A549 (cell line): ENCODE measurements around the gene LHX4. TPM values are rescaled to one million over a fixed set of nuclear protein-coding genes. Genes with fewer than 3 reads are reported as not detected.

Experiments used
- ATAC-seq, 2 experiments: fragments of 200-7000 bp in 1 of 2; fragments of >200 bp in 1 of 2; cut with Nextera tagmentation in 1 of 2; cut with Tn5 transposase in 1 of 2; 3 replicates each; pipeline versions ENCODE4 v1.8.0 to v1.9.1; 2018 to 2020; ENCODE audit warnings: mild to moderate bottlenecking in 1 of 2, moderate library complexity in 1 of 2
- CTCF ChIA-PET: fragments of 300-600 bp; sonication (Branson Sonifier 250); formaldehyde crosslinking; extraction: SDS; loops from one replicate; lab custom pipeline; 2021; ENCODE audit warnings: antibody characterized with exemption, inconsistent platforms; lab: Yijun Ruan, JAX
- POLR2A ChIA-PET: fragments of 350-600 bp; formaldehyde crosslinking; extraction: SDS; loops from one replicate; lab custom pipeline; 2021; ENCODE audit warnings: antibody characterized with exemption, inconsistent platforms; lab: Yijun Ruan, JAX
- DNase-seq, 2 experiments: peaks; one replicate each; pipeline versions ENCODE4 v3.0.0 to v3.0.0-alpha.2; 2011 to 2016; ENCODE audit warnings: low read depth in 1 of 2, low spot score in 1 of 2
- FAIRE-seq: peaks from 2 replicates; lab custom pipeline; 2011; peaks lifted over from hg19 to GRCh38; lab: Jason Lieb, UNC
- H3K27ac ChIP-seq, 2 experiments: fragments of >200 bp; sonication (Bioruptor Twin); formaldehyde crosslinking; 3 replicates each; pipeline ENCODE4 v1.5.1; 2016 to 2017
- H3K4me1 ChIP-seq: fragments of >200 bp; sonication (Bioruptor Twin); formaldehyde crosslinking; 3 replicates; pipeline ENCODE4 v1.6.1; 2016
- H3K4me2 ChIP-seq: fragments of >200 bp; sonication (Bioruptor Twin); formaldehyde crosslinking; 3 replicates; pipeline ENCODE4 v1.6.1; 2016
- H3K4me3 ChIP-seq: fragments of >200 bp; sonication (Bioruptor Twin); formaldehyde crosslinking; 3 replicates; pipeline ENCODE4 v1.5.1; 2016
- H3K9me3 ChIP-seq: fragments of >200 bp; sonication (Bioruptor Twin); formaldehyde crosslinking; 3 replicates; pipeline ENCODE4 v1.6.1; 2016
- ATOH8 ChIP-seq: fragments of 250-450 bp; sonication (Bioruptor Pico); IDR thresholded peaks from 2 replicates; pipeline ENCODE4 v1.5.0; 2020; ENCODE audit warnings: low read depth, mild to moderate bottlenecking, moderate library complexity
- CEBPB ChIP-seq, 2 experiments: fragments of >200 bp in 1 of 2; sonication (Bioruptor Twin) in 1 of 2; formaldehyde crosslinking in 1 of 2; IDR thresholded peaks; 2 replicates each; pipeline ENCODE4 v1.6.1; 2012 to 2016
- FOSL2 ChIP-seq, 2 experiments: fragments of 450-650 bp in 1 of 2; fragments of >200 bp in 1 of 2; sonication (Bioruptor Twin) in 1 of 2; formaldehyde crosslinking; IDR thresholded peaks; 2 replicates each; pipeline versions ENCODE4 v1.5.0 to v1.6.1; 2016 to 2020; ENCODE audit warnings: mild to moderate bottlenecking in 1 of 2, moderate library complexity in 1 of 2
- HDAC2 ChIP-seq: fragments of 200-600 bp; sonication (generic); IDR thresholded peaks from 2 replicates; pipeline ENCODE4 v1.6.1; 2016
- HEYL ChIP-seq: fragments of 250-450 bp; sonication (Bioruptor Pico); IDR thresholded peaks from 2 replicates; pipeline ENCODE4 v1.8.0; 2021; ENCODE audit warnings: mild to moderate bottlenecking, moderate library complexity
- HMGXB4 ChIP-seq: fragments of 250-450 bp; sonication (Bioruptor Pico); IDR thresholded peaks from 2 replicates; pipeline ENCODE4 v1.5.0; 2021; ENCODE audit warnings: mild to moderate bottlenecking, moderate library complexity, borderline replicate concordance
- HOXB13 ChIP-seq: fragments of 250-450 bp; sonication (Bioruptor Pico); IDR thresholded peaks from 2 replicates; pipeline ENCODE4 v1.5.0; 2020; ENCODE audit warnings: low read depth, mild to moderate bottlenecking, moderate library complexity
- JUNB ChIP-seq: fragments of >200 bp; sonication (Bioruptor Twin); formaldehyde crosslinking; IDR thresholded peaks from 2 replicates; pipeline ENCODE4 v1.6.1; 2016
- KDM1A ChIP-seq: fragments of 200-600 bp; sonication (generic); IDR thresholded peaks from 2 replicates; pipeline ENCODE4 v1.6.1; 2016; ENCODE audit warnings: low read depth, mild to moderate bottlenecking
- NPAS2 ChIP-seq: fragments of 250-450 bp; sonication (Bioruptor Pico); IDR thresholded peaks from 2 replicates; pipeline ENCODE4 v1.8.0; 2022; ENCODE audit warnings: mild to moderate bottlenecking, moderate library complexity, borderline replicate concordance
- POLR2A ChIP-seq: IDR thresholded peaks from 2 replicates; pipeline ENCODE4 v1.6.1; 2012; ENCODE audit warnings: mild to moderate bottlenecking, low read length
- POLR2AphosphoS2 ChIP-seq: conservative IDR thresholded peaks from 2 replicates; pipeline ENCODE4 v1.6.1; 2012; ENCODE audit warnings: low read length, improper control_type of control experiment, inconsistent platforms
- RAD21 ChIP-seq, 2 experiments: fragments of >200 bp in 1 of 2; sonication (Bioruptor Twin) in 1 of 2; formaldehyde crosslinking in 1 of 2; IDR thresholded peaks in 1 of 2; conservative IDR thresholded peaks in 1 of 2; 2 replicates in 1 of 2; 3 replicates in 1 of 2; pipeline ENCODE4 v1.6.1; 2012 to 2018; ENCODE audit warnings: inconsistent platforms in 1 of 2
- RARB ChIP-seq: fragments of 250-450 bp; sonication (Bioruptor Pico); IDR thresholded peaks from 2 replicates; pipeline ENCODE4 v1.8.0; 2021; ENCODE audit warnings: mild to moderate bottlenecking, moderate library complexity
- RCOR1 ChIP-seq: fragments of 150-350 bp; IDR thresholded peaks from 2 replicates; pipeline ENCODE4 v1.6.1; 2014; ENCODE audit warnings: antibody characterized with exemption, low read length, low read depth
- SMC3 ChIP-seq: fragments of >200 bp; sonication (Bioruptor Twin); formaldehyde crosslinking; IDR thresholded peaks from 3 replicates; pipeline ENCODE4 v1.6.1; 2018; ENCODE audit warnings: inconsistent platforms
- ZFP36 ChIP-seq: fragments of 450-650 bp; IDR thresholded peaks from 2 replicates; pipeline ENCODE4 v1.6.1; 2014; ENCODE audit warnings: borderline replicate concordance; ENCODE audit not compliant: partially characterized antibody
- ZNF302 ChIP-seq: fragments of 250-450 bp; sonication (Bioruptor Pico); IDR thresholded peaks from 2 replicates; pipeline ENCODE4 v1.9.0; 2021; ENCODE audit warnings: inconsistent platforms, mild to moderate bottlenecking, moderate library complexity
- ZSCAN20 ChIP-seq: fragments of 250-450 bp; sonication (Bioruptor Pico); IDR thresholded peaks from 2 replicates; pipeline ENCODE4 v1.8.0; 2022; ENCODE audit warnings: mild to moderate bottlenecking, moderate library complexity
- WGBS: methylation state at CpG from one replicate; pipeline ENCODE4 v1.1.6; 2017; ENCODE audit errors: missing lambda C conversion rate; 5-methylcytosine and 5-hydroxymethylcytosine counted together
- polyA plus RNA-seq, 4 experiments: library from polyadenylated mRNA; depleted of rRNA in 3 of 4; stranded (reverse); fragments of >200 nt; fragmentation: RNase III in 1 of 4; extraction: RNeasy Plus Mini Kit Qiagen cat#74134 plus additional on column Dnase treatment in 1 of 4; gene quantifications; 2 replicates in 3 of 4; 3 replicates in 1 of 4; pipeline ENCODE4 v1.2.3, GENCODE V29; 2011 to 2017
- TF ChIP-seq, protein P1 (sequence below): IDR thresholded peaks from 2 replicates; pipeline ENCODE4 v1.6.1; 2012
- TF ChIP-seq, protein P2 (sequence below): IDR thresholded peaks from 2 replicates; pipeline ENCODE4 v1.6.1; 2012
- TF ChIP-seq, protein P3 (sequence below): fragments of >200 bp; sonication (Bioruptor Twin); formaldehyde crosslinking; IDR thresholded peaks from 2 replicates; pipeline ENCODE4 v1.6.1; 2016
- TF ChIP-seq, protein P4 (sequence below): fragments of 200-600 bp; sonication (generic); IDR thresholded peaks from 2 replicates; pipeline ENCODE4 v1.6.1; 2016; ENCODE audit warnings: antibody characterized with exemption, mild to moderate bottlenecking, moderate library complexity

Gene LHX4
- polyA plus RNA-seq, 2 of the 4 experiments (the other 2 are of a cell fraction) = 0.62 to 0.80 TPM

DNA sequence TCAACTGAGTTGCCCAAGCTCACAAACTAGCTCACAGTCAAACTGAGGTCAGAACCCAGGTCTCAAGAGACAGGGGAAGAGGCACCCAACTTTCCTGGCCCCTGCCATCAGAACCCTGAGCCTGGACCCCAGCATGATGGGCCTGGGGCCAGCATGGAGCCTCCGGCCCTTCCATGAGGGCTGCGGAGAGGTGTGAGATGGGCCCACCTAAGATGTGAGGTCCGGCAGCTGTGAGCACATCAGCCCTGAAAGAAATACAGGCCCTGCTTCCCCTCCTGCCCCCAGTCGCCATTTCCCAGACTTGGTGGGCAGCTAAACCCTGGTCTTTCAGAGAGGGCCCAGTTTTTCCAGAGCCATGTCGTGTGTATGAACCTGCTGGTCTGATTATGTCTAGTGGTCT, 44.8 kb upstream of the LHX4 start:
- no peak for ATAC-seq
- CTCF ChIA-PET = interaction anchor here (1.4 to 6.5 kb wide), 7 partner anchors 14 to 678 kb away, joined by 3 to 77 read pairs (median 40); partner anchors contain the start of gene LHX4
- FAIRE-seq = no peak

DNA sequence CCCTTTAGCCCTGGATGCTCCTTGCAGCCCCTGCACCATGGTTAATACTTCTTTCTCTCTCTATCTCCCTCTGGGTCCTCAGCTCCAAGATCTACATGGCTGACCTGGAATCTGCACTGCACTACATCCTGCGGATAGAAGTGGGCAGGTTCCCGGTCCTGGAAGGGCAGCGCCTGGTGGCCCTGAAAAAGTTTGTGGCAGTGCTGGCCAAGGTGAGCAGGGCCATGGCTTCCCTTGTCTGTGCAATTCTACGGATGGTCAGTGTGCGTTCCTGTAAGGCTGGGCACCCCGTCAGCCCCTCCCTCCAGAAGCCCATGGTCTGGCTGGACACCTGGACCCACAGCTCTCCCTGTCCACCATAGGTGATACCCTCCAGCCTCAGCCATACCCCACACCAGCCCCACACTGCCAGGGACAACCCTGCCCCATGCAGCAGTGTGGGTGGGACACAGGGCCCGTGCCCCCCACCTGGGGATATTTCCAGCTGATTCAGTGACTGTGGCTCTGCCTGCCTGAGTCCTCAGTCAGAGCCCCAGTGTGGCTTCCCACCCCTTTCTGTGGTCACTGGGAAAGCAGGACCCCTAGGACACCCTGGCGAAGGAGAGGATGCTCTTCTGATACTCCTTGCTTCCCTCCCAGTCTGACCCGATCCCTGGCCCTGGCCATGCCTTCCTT, 44.0 kb upstream of the LHX4 start:
- H3K4me3 ChIP-seq = no peak overlapping the region
- FAIRE-seq (no peak), ATAC-seq (no peak), DNase-seq (no peak)
- no peaks in the 10 kb centered on the region for H3K9me3 ChIP-seq
- 86% methylated on average over 8 of the region's 9 CpGs for WGBS
- no peaks in the 10 kb centered on the region for H3K4me1 ChIP-seq
- ChIA-PET POLR2A (interaction anchor here (0.6 kb wide), 1 partner anchor 837 kb away, joined by 3 read pairs; no protein-coding TSS in a partner anchor), CTCF (interaction anchor here (1.2 to 6.5 kb wide), 9 partner anchors 11 to 677 kb away, joined by 3 to 77 read pairs (median 32); partner anchors contain the start of gene LHX4)
- H3K4me2 ChIP-seq = no peak overlapping the region
- H3K27ac ChIP-seq = no peak overlapping the region
- TF ChIP-seq ATOH8 (CRISPR knock-in tag) = no peak
- TF ChIP-seq HDAC2 = no peak
- no peak for TF ChIP-seq HOXB13 (CRISPR knock-in tag)
- TF ChIP-seq ZFP36 = no peak
- no peak for TF ChIP-seq ZNF302 (CRISPR knock-in tag)
- TF ChIP-seq, protein P1, sequence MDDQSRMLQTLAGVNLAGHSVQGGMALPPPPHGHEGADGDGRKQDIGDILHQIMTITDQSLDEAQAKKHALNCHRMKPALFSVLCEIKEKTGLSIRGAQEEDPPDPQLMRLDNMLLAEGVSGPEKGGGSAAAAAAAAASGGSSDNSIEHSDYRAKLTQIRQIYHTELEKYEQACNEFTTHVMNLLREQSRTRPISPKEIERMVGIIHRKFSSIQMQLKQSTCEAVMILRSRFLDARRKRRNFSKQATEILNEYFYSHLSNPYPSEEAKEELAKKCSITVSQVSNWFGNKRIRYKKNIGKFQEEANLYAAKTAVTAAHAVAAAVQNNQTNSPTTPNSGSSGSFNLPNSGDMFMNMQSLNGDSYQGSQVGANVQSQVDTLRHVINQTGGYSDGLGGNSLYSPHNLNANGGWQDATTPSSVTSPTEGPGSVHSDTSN = no peak
- TF ChIP-seq KDM1A = no peak
- no peak for TF ChIP-seq POLR2A
- TF ChIP-seq NPAS2 (CRISPR knock-in tag) = no peak
- no peak for TF ChIP-seq RAD21 (conservative IDR thresholded peaks at IDR 0.05 in 1 of 2, IDR thresholded peaks at IDR 0.05 in 1 of 2)
- no peak for TF ChIP-seq RARB
- TF ChIP-seq FOSL2 (IDR thresholded peaks at IDR 0.05) = no peak
- TF ChIP-seq FOSL2 (CRISPR knock-in tag; IDR thresholded peaks at IDR 0.05) = no peak
- TF ChIP-seq ZSCAN20 (CRISPR knock-in tag) = no peak

More for the DNA sequence above, 44.8 kb upstream of the LHX4 start:
- POLR2A ChIA-PET = interaction anchor here (0.6 kb wide), 1 partner anchor 838 kb away, joined by 3 read pairs; no protein-coding TSS in a partner anchor
- Histone ChIP-seq H3K9me3 (no peaks in the 10 kb centered on the region), H3K4me1 (no peaks in the 10 kb centered on the region), H3K27ac (no peak overlapping the region), H3K4me2 (no peak overlapping the region), H3K4me3 (no peak overlapping the region)
- DNase-seq = no peak
- TF ChIP-seq, protein P2, sequence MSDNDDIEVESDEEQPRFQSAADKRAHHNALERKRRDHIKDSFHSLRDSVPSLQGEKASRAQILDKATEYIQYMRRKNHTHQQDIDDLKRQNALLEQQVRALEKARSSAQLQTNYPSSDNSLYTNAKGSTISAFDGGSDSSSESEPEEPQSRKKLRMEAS = no peak
- TF ChIP-seq JUNB (no peak), RCOR1 (no peak), CEBPB (IDR thresholded peaks at IDR 0.05) (no peak), SMC3 (no peak), FOSL2 (IDR thresholded peaks at IDR 0.05) (no peak), FOSL2 (CRISPR knock-in tag; IDR thresholded peaks at IDR 0.05) (no peak), POLR2AphosphoS2 (no peak), NPAS2 (CRISPR knock-in tag) (no peak), HDAC2 (no peak), POLR2A (no peak), HEYL (CRISPR knock-in tag) (no peak), HMGXB4 (CRISPR knock-in tag) (no peak)
- TF ChIP-seq, protein P1 = no peak
- TF ChIP-seq, protein P3, sequence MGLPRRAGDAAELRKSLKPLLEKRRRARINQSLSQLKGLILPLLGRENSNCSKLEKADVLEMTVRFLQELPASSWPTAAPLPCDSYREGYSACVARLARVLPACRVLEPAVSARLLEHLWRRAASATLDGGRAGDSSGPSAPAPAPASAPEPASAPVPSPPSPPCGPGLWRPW = no peak
- TF ChIP-seq, protein P4, sequence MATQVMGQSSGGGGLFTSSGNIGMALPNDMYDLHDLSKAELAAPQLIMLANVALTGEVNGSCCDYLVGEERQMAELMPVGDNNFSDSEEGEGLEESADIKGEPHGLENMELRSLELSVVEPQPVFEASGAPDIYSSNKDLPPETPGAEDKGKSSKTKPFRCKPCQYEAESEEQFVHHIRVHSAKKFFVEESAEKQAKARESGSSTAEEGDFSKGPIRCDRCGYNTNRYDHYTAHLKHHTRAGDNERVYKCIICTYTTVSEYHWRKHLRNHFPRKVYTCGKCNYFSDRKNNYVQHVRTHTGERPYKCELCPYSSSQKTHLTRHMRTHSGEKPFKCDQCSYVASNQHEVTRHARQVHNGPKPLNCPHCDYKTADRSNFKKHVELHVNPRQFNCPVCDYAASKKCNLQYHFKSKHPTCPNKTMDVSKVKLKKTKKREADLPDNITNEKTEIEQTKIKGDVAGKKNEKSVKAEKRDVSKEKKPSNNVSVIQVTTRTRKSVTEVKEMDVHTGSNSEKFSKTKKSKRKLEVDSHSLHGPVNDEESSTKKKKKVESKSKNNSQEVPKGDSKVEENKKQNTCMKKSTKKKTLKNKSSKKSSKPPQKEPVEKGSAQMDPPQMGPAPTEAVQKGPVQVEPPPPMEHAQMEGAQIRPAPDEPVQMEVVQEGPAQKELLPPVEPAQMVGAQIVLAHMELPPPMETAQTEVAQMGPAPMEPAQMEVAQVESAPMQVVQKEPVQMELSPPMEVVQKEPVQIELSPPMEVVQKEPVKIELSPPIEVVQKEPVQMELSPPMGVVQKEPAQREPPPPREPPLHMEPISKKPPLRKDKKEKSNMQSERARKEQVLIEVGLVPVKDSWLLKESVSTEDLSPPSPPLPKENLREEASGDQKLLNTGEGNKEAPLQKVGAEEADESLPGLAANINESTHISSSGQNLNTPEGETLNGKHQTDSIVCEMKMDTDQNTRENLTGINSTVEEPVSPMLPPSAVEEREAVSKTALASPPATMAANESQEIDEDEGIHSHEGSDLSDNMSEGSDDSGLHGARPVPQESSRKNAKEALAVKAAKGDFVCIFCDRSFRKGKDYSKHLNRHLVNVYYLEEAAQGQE = no peak
- 82% methylated on average over 5 of the region's 5 CpGs for WGBS
